K562 (cell line): Measurements from ENCODE around the gene MALRD1. TPM values are rescaled to one million over a fixed set of nuclear protein-coding genes. Genes with fewer than 3 reads are reported as not detected.

ENCODE experiments used
- ATAC-seq: fragments of 200-7000 bp; cut with Tn5 transposase; 3 replicates; pipeline ENCODE4 v1.9.1; 2020; ENCODE audit warnings: moderate library complexity
- BruUV-seq: library from RNA; stranded (reverse); fragments of 400-500 nt; replicated peaks from 2 replicates; lab custom pipeline; 2021; lab: Mats Ljungman, UMichigan
- CTCF ChIA-PET: fragments of 300-600 bp; formaldehyde crosslinking; extraction: SDS; loops from one replicate; lab custom pipeline; 2021; ENCODE audit warnings: low intra/inter-chr PET ratio; lab: Yijun Ruan, JAX
- POLR2A ChIA-PET: fragments of 300-600, 350-650 bp; sonication (Branson Sonifier 250); formaldehyde crosslinking; extraction: SDS; loops from one replicate; lab custom pipeline; 2021; ENCODE audit warnings: antibody characterized with exemption, inconsistent platforms; lab: Yijun Ruan, JAX
- DNase-seq, 4 experiments: peaks; one replicate each; pipeline versions ENCODE4 v3.0.0 to v3.0.0-alpha.2; 2011 to 2018; ENCODE audit warnings: low spot score in 3 of 4, mixed read lengths in 3 of 4; ENCODE audit errors: extremely low read depth in 1 of 4
- FAIRE-seq: peaks from 2 replicates; lab custom pipeline; 2011; peaks lifted over from hg19 to GRCh38; lab: Jason Lieb, UNC
- H2AFZ ChIP-seq: 2 replicates; pipeline ENCODE4 v1.6.0; 2011; ENCODE audit warnings: low read depth, low read length, control low read depth, inconsistent platforms
- H3K27ac ChIP-seq: fragments of 200-600 bp; 3 replicates; pipeline ENCODE4 v1.8.0; 2011; ENCODE audit warnings: low read depth, mild to moderate bottlenecking, control low read depth, inconsistent platforms, low read length, moderate library complexity, mixed read lengths; ENCODE audit errors: extremely low read depth
- H3K27me3 ChIP-seq, 2 experiments: fragments of 300-600 bp in 1 of 2; 2 replicates in 1 of 2; 3 replicates in 1 of 2; pipeline versions ENCODE4 v1.6.0 to v1.8.0; 2011; ENCODE audit warnings: inconsistent platforms in 2 of 2, low read length in 2 of 2, mild to moderate bottlenecking in 1 of 2, mixed read lengths in 1 of 2, moderate library complexity in 1 of 2; ENCODE audit not compliant: control insufficient read depth in 2 of 2, insufficient read depth in 2 of 2
- H3K36me3 ChIP-seq: fragments of 300-600 bp; 3 replicates; pipeline ENCODE4 v1.8.0; 2011; ENCODE audit warnings: mild to moderate bottlenecking, low read length, inconsistent platforms; ENCODE audit not compliant: control insufficient read depth, insufficient read depth
- H3K4me1 ChIP-seq, 2 experiments: fragments of 200-600 bp in 1 of 2; replicated peaks in 1 of 2; 2 replicates in 1 of 2; 3 replicates in 1 of 2; pipeline versions ENCODE4 v1.5.1 to v1.8.0; 2011; ENCODE audit warnings: inconsistent platforms in 2 of 2, low read length in 2 of 2, mild to moderate bottlenecking in 1 of 2, mixed read lengths in 1 of 2, moderate library complexity in 1 of 2; ENCODE audit not compliant: control insufficient read depth in 2 of 2, insufficient read depth in 2 of 2
- H3K4me2 ChIP-seq: 2 replicates; pipeline ENCODE4 v1.6.1; 2011; ENCODE audit warnings: low read length, control low read depth, inconsistent platforms, mixed read lengths; ENCODE audit not compliant: insufficient read depth
- H3K4me3 ChIP-seq: fragments of 200-600 bp; sonication (generic), shearing (Covaris generic); 2 replicates; pipeline ENCODE4 v1.5.1; 2016; ENCODE audit warnings: control low read depth, inconsistent platforms
- H3K79me2 ChIP-seq: fragments of 200-600 bp; 3 replicates; pipeline ENCODE4 v1.8.0; 2011; ENCODE audit warnings: low read length, inconsistent platforms; ENCODE audit not compliant: control insufficient read depth, insufficient read depth
- H3K9ac ChIP-seq, 2 experiments: 2 replicates each; pipeline versions ENCODE4 v1.6.0 to v1.6.1; 2011; ENCODE audit warnings: low read depth in 2 of 2, low read length in 2 of 2, control low read depth in 1 of 2, inconsistent platforms in 1 of 2, mild to moderate bottlenecking in 1 of 2, mixed read lengths in 1 of 2; ENCODE audit not compliant: insufficient read depth in 1 of 2
- H3K9me1 ChIP-seq: one replicate; pipeline ENCODE4 v1.6.0; 2011; ENCODE audit warnings: inconsistent platforms, mild to moderate bottlenecking, low read length, moderate library complexity; ENCODE audit not compliant: control insufficient read depth, insufficient read depth
- H3K9me3 ChIP-seq: replicated peaks from 2 replicates; pipeline ENCODE4 v1.5.1; 2011; ENCODE audit warnings: low read depth, low read length, inconsistent platforms; ENCODE audit not compliant: control insufficient read depth, insufficient read depth
- H4K20me1 ChIP-seq: replicated peaks from 2 replicates; pipeline ENCODE4 v1.6.1; 2011; ENCODE audit warnings: low read length, inconsistent platforms, mixed read lengths; ENCODE audit not compliant: control insufficient read depth, insufficient read depth
- ESRRB ChIP-seq: fragments of 250-450 bp; sonication (Bioruptor Pico); IDR thresholded peaks from 2 replicates; pipeline ENCODE4 v1.5.0; 2020; ENCODE audit warnings: mild to moderate bottlenecking, moderate library complexity, borderline replicate concordance
- GABPB2 ChIP-seq: fragments of 250-450 bp; sonication (Bioruptor Pico); conservative IDR thresholded peaks from 2 replicates; pipeline ENCODE4 v1.5.1; 2021; ENCODE audit warnings: mild to moderate bottlenecking
- IFI16 ChIP-seq: fragments of 250-450 bp; sonication (Bioruptor Pico); IDR thresholded peaks from 2 replicates; pipeline ENCODE4 v2.1.2; 2022; ENCODE audit warnings: mild to moderate bottlenecking, inconsistent platforms
- MTA2 ChIP-seq: fragments of 450-650 bp; IDR thresholded peaks from 2 replicates; pipeline ENCODE4 v1.6.1; 2016; ENCODE audit warnings: low read depth
- NCOA4 ChIP-seq: fragments of 450-650 bp; IDR thresholded peaks from 2 replicates; pipeline ENCODE4 v1.6.1; 2018; ENCODE audit warnings: mild to moderate bottlenecking; ENCODE audit not compliant: partially characterized antibody
- NFE2 ChIP-seq: IDR thresholded peaks from 2 replicates; pipeline ENCODE4 v1.6.1; 2014; ENCODE audit warnings: antibody characterized with exemption, low read depth
- SNIP1 ChIP-seq: fragments of 450-650 bp; IDR thresholded peaks from 2 replicates; pipeline ENCODE4 v1.7.1; 2017; ENCODE audit warnings: low read depth, mild to moderate bottlenecking
- SRSF7 ChIP-seq: fragments of 200-400 bp; formaldehyde crosslinking; optimal IDR thresholded peaks from 2 replicates; pipeline ENCODE3; 2017; ENCODE audit warnings: mild to moderate bottlenecking, low read depth, low read length
- TARDBP ChIP-seq: fragments of 450-650 bp; IDR thresholded peaks from 2 replicates; pipeline ENCODE4 v1.6.1; 2016
- ZNF133 ChIP-seq: fragments of 250-450 bp; sonication (Bioruptor Pico); IDR thresholded peaks from 2 replicates; pipeline ENCODE4 v1.4.0; 2020; ENCODE audit warnings: mild to moderate bottlenecking
- ZNF551 ChIP-seq: fragments of 250-450 bp; sonication (Bioruptor Pico); IDR thresholded peaks from 2 replicates; pipeline ENCODE4 v1.5.0; 2021; ENCODE audit warnings: mild to moderate bottlenecking, moderate library complexity
- ZNF583 ChIP-seq: fragments of 250-450 bp; sonication (Bioruptor Pico); IDR thresholded peaks from 2 replicates; pipeline ENCODE4 v1.4.0; 2020
- WGBS: fragments of 100-300 bp; shearing (Covaris generic); methylation state at CpG from one replicate; pipeline ENCODE4 v1.1.6; 2016; ENCODE audit warnings: low coverage, mixed read lengths; ENCODE audit not compliant: insufficient coverage; ENCODE audit errors: missing lambda C conversion rate; 5-methylcytosine and 5-hydroxymethylcytosine counted together
- in situ Hi-C: fragments of 300-500 bp; cut with MboI; formaldehyde crosslinking; loops from 4 replicates; pipeline ENCODE4 v1.15.0; 2018; ENCODE audit warnings: inconsistent platforms, mixed read lengths
- intact Hi-C: fragments of 100-400 bp; cut with micrococcal nuclease; formaldehyde crosslinking; loops from 2 replicates; pipeline ENCODE4 v1.14.2; 2022
- polyA plus RNA-seq, 8 experiments: library from polyadenylated mRNA; depleted of rRNA in 4 of 8; stranded (reverse) in 5 of 8; unstranded in 3 of 8; fragments of >200 nt; fragmentation: Nextera tagmentation in 2 of 8; fragmentation: Illumina TruSeq in 1 of 8; extraction: Ambion mirVana in 2 of 8; extraction: Trizol in 1 of 8; gene quantifications; 2 replicates each; pipeline versions ENCODE4 v1.2.1 to v1.2.3, GENCODE V29; 2011 to 2014; ENCODE audit warnings: inconsistent platforms in 1 of 8, missing spikeins in 1 of 8
- total RNA-seq, 7 experiments: library from RNA; depleted of rRNA in 6 of 7; stranded (reverse); fragments of >200 nt in 6 of 7; fragmentation: Illumina TruSeq in 2 of 7; extraction: Trizol in 2 of 7; gene quantifications; 2 replicates each; pipeline versions ENCODE4 v1.2.1 to v1.2.3, GENCODE V29; 2011 to 2021; ENCODE audit warnings: low replicate concordance in 1 of 7
- TF ChIP-seq, protein P1 (sequence below): IDR thresholded peaks from 3 replicates; pipeline ENCODE4 v1.6.1; 2011; ENCODE audit warnings: borderline replicate concordance, mild to moderate bottlenecking, moderate library complexity; ENCODE audit not compliant: insufficient read length; ENCODE audit errors: extremely low read depth
- TF ChIP-seq, protein P2 (sequence below): fragments of 250-450 bp; sonication (Bioruptor Pico); IDR thresholded peaks from 2 replicates; pipeline ENCODE4 v1.5.0; 2021
- TF ChIP-seq, protein P3 (sequence below): fragments of 250-450 bp; sonication (Bioruptor Pico); IDR thresholded peaks from 2 replicates; pipeline ENCODE4 v1.6.1; 2021; ENCODE audit warnings: mild to moderate bottlenecking
- TF ChIP-seq, protein P4 (sequence below): fragments of 200-800 bp; sonication (Bioruptor generic); IDR thresholded peaks from 2 replicates; pipeline ENCODE4 v1.6.1; 2017; ENCODE audit warnings: missing genetic modification characterization, missing compliant biosample characterization

The MALRD1 gene
- total and polyA plus RNA-seq, 9 of the 15 experiments (the other 6 are each of a cell fraction or from before 2014, with no cell fraction given), result not detected

DNA sequence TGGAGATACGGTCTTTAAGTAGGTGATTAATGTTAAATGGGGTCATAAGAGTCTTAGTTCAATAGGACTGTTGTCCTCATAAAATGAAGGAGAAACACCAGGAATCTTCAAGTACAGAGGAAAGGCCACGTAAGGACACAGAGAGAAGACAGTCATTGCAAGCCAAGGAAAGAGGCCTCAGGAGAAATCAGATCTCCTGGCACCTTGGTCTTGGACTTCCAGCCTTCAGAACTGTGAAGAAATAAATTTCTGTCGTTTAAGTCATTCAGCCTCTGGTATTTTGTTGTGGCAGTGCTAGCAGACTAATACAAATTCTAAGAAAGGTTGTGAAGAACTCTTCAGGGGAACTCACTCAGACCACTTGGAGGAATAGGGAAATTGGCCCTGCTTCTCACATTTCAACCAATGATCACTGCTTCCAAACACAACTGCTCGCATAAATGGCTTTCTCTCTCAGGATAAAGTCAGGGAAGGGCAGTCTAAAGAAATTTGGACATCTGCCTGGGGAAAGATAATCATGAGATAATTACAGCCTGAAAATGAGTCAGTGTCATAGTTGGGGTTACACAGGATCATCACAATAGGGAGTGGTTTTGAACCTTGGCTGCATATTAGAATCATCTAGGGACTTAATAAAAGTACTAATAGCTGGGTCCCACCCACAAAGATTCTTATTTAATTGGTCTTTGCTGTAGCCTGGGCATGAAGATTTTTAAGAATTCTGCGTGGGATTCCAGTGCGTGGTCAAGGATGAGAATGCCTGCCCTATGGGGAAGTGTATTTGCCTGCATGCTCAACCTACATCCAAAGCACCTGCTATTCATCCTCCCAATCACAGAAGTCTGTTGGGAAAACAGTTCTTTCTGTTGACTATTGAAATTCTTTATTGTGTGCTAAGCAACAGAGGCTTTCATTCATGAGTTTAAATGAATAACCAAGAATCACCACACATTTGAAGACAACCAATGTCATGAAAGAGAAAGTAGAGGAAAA lies 457.0 kb downstream of the MALRD1 start:
- Histone ChIP-seq H3K4me2 (no peak overlapping the region), H3K79me2 (no peaks in the 10 kb centered on the region), H4K20me1 (no peaks in the 10 kb centered on the region), H3K27ac (no peak overlapping the region), H3K27me3 (no peaks in the 10 kb centered on the region), H3K9me1 (no peaks in the 10 kb centered on the region), H3K4me1 (no peaks in the 10 kb centered on the region), H3K4me3 (no peak overlapping the region), H2AFZ (no peak overlapping the region), H3K36me3 (no peaks in the 10 kb centered on the region), H3K9ac (no peak overlapping the region), H3K9me3 (no peaks in the 10 kb centered on the region)
- 2% methylated on average over 6 of the region's 6 CpGs for WGBS
- no peak for ATAC-seq
- BruUV-seq, result no TSS peak
- intact Hi-C loops (no loop called here), in situ Hi-C loops (no loop called here)
- DNase-seq, result no peak
- TF ChIP-seq ZNF551 (CRISPR knock-in tag), result no peak
- no peak for TF ChIP-seq ZNF583 (CRISPR knock-in tag)
- TF ChIP-seq NCOA4, result no peak
- TF ChIP-seq, protein P1, sequence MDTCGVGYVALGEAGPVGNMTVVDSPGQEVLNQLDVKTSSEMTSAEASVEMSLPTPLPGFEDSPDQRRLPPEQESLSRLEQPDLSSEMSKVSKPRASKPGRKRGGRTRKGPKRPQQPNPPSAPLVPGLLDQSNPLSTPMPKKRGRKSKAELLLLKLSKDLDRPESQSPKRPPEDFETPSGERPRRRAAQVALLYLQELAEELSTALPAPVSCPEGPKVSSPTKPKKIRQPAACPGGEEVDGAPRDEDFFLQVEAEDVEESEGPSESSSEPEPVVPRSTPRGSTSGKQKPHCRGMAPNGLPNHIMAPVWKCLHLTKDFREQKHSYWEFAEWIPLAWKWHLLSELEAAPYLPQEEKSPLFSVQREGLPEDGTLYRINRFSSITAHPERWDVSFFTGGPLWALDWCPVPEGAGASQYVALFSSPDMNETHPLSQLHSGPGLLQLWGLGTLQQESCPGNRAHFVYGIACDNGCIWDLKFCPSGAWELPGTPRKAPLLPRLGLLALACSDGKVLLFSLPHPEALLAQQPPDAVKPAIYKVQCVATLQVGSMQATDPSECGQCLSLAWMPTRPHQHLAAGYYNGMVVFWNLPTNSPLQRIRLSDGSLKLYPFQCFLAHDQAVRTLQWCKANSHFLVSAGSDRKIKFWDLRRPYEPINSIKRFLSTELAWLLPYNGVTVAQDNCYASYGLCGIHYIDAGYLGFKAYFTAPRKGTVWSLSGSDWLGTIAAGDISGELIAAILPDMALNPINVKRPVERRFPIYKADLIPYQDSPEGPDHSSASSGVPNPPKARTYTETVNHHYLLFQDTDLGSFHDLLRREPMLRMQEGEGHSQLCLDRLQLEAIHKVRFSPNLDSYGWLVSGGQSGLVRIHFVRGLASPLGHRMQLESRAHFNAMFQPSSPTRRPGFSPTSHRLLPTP, result no peak
- TF ChIP-seq ZNF133, result no peak
- TF ChIP-seq, protein P2, sequence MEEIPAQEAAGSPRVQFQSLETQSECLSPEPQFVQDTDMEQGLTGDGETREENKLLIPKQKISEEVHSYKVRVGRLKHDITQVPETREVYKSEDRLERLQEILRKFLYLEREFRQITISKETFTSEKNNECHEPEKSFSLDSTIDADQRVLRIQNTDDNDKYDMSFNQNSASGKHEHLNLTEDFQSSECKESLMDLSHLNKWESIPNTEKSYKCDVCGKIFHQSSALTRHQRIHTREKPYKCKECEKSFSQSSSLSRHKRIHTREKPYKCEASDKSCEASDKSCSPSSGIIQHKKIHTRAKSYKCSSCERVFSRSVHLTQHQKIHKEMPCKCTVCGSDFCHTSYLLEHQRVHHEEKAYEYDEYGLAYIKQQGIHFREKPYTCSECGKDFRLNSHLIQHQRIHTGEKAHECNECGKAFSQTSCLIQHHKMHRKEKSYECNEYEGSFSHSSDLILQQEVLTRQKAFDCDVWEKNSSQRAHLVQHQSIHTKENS (CRISPR knock-in tag), result no peak
- TF ChIP-seq GABPB2 (CRISPR knock-in tag), result no peak
- TF ChIP-seq MTA2, result no peak
- no peak for TF ChIP-seq IFI16 (CRISPR knock-in tag)
- no peak for TF ChIP-seq SNIP1
- no peak for TF ChIP-seq TARDBP
- TF ChIP-seq SRSF7, result no peak
- TF ChIP-seq ESRRB (CRISPR knock-in tag), result no peak
- TF ChIP-seq, protein P3, sequence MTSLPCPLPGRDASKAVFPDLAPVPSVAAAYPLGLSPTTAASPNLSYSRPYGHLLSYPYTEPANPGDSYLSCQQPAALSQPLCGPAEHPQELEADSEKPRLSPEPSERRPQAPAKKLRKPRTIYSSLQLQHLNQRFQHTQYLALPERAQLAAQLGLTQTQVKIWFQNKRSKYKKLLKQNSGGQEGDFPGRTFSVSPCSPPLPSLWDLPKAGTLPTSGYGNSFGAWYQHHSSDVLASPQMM (CRISPR knock-in tag), result no peak
- TF ChIP-seq, protein P4, sequence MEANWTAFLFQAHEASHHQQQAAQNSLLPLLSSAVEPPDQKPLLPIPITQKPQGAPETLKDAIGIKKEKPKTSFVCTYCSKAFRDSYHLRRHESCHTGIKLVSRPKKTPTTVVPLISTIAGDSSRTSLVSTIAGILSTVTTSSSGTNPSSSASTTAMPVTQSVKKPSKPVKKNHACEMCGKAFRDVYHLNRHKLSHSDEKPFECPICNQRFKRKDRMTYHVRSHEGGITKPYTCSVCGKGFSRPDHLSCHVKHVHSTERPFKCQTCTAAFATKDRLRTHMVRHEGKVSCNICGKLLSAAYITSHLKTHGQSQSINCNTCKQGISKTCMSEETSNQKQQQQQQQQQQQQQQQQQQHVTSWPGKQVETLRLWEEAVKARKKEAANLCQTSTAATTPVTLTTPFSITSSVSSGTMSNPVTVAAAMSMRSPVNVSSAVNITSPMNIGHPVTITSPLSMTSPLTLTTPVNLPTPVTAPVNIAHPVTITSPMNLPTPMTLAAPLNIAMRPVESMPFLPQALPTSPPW (CRISPR knock-in tag), result no peak
- TF ChIP-seq NFE2, result no peak
- CTCF ChIA-PET, result no interaction called here
- POLR2A ChIA-PET, result no interaction called here
- no peak for FAIRE-seq
